SIG-M5 treated with dmso at 0.1 percent for 504 hours (cell line): ENCODE results near the gene EYS.

Experiments
- DNase-seq: peaks from one replicate; lab custom pipeline; 2025; ENCODE audit not compliant: unreplicated experiment; lab: John Stamatoyannopoulos, UW

EYS gene

GRCh38 chr6:64985726-64986125 lies 721.3 kb downstream of the EYS start:
- no peak for DNase-seq

GRCh38 chr6:64984948-64985347 lies 722.1 kb downstream of the EYS start:
- no peak for DNase-seq

GRCh38 chr6:64983089-64983488 lies 723.9 kb downstream of the EYS start:
- no peak for DNase-seq

- no peak for DNase-seq
These were observed 733.9 kb downstream of the EYS start for GRCh38 chr6:64973142-64973541.

- no peak for DNase-seq
These were observed 737.9 kb downstream of the EYS start for GRCh38 chr6:64969139-64969538.

- DNase-seq, result no peak
These were observed 751.6 kb downstream of the EYS start for GRCh38 chr6:64955435-64955848.

- no peak for DNase-seq
These were observed 757.8 kb downstream of the EYS start for GRCh38 chr6:64949257-64949656.

- DNase-seq, result no peak
These were observed 758.8 kb downstream of the EYS start for GRCh38 chr6:64948261-64948660.

- DNase-seq, result no peak
These were observed 761.6 kb downstream of the EYS start for GRCh38 chr6:64945450-64945849.

GRCh38 chr6:64932486-64932885 lies 774.5 kb downstream of the EYS start:
- no peak for DNase-seq

- no peak for DNase-seq
These were observed 776.3 kb downstream of the EYS start for GRCh38 chr6:64930681-64931080.

GRCh38 chr6:64926051-64926450 lies 781.0 kb downstream of the EYS start:
- DNase-seq, result no peak

- no peak for DNase-seq
These were observed 786.8 kb downstream of the EYS start for GRCh38 chr6:64920257-64920656.

- DNase-seq, result no peak
These were observed 792.9 kb downstream of the EYS start for GRCh38 chr6:64914124-64914523.

GRCh38 chr6:64912966-64913365 lies 794.1 kb downstream of the EYS start:
- DNase-seq, result no peak

GRCh38 chr6:64908104-64908503 lies 798.9 kb downstream of the EYS start:
- no peak for DNase-seq

- no peak for DNase-seq
These were observed 802.4 kb downstream of the EYS start for GRCh38 chr6:64904616-64905015.

- DNase-seq, result no peak
These were observed 804.4 kb downstream of the EYS start for GRCh38 chr6:64902596-64902995.

GRCh38 chr6:64896939-64897338 lies 810.1 kb downstream of the EYS start:
- no peak for DNase-seq

GRCh38 chr6:64895945-64896344 lies 811.1 kb downstream of the EYS start:
- no peak for DNase-seq

GRCh38 chr6:64890609-64891008 lies 816.4 kb downstream of the EYS start:
- no peak for DNase-seq

GRCh38 chr6:64889144-64889543 lies 817.9 kb downstream of the EYS start:
- no peak for DNase-seq

GRCh38 chr6:64874776-64875175 lies 832.2 kb downstream of the EYS start:
- DNase-seq, result no peak

- DNase-seq, result no peak
These were observed 834.4 kb downstream of the EYS start for GRCh38 chr6:64872633-64873032.
